H1 (cell line): ENCODE results near the gene ABHD1. TPM values are rescaled to one million over a fixed set of nuclear protein-coding genes. Genes with fewer than 3 reads are reported as not detected.

Experiments
- polyA plus RNA-seq, 7 experiments: library from polyadenylated mRNA; depleted of rRNA in 3 of 7; stranded (reverse) in 5 of 7; unstranded in 2 of 7; fragments of >200 nt in 5 of 7; fragments of 200-250 nt in 2 of 7; gene quantifications; 1 replicate in 5 of 7; 2 replicates in 1 of 7; 4 replicates in 1 of 7; pipeline versions ENCODE4 v1.2.1 to v1.2.3, GENCODE V29; 2011 to 2013; ENCODE audit warnings: missing spikeins in 2 of 7, mixed read lengths in 2 of 7
- total RNA-seq: library from RNA; stranded (reverse); fragmentation: NEBNext Ultra II Directional; extraction: Animal tissue kit (Norgen Biotek cat#: 25700); gene quantifications from 2 replicates; pipeline ENCODE4 v1.2.1, GENCODE V29; 2021

ABHD1 gene
- total and polyA plus RNA-seq, 2 of the 8 experiments (the other 6 are each of a cell fraction or from before 2014, with no cell fraction given) = 0.20 to 1.1 TPM

Other genes with a start within 250 kb of the ABHD1 start
- gene MAPRE3, start 153.2 kb upstream of the ABHD1 start, total RNA-seq = 6.6 and 7.5 TPM in 2 replicates
- 4.9 and 8.9 TPM in 2 replicates for gene MAPRE3, start 153.2 kb upstream of the ABHD1 start, polyA plus RNA-seq (2011; rRNA removed)
- 49.7 and 52.7 TPM in 2 replicates for gene TMEM214, start 90.8 kb upstream of the ABHD1 start, total RNA-seq
- 71.0 and 100 TPM in 2 replicates for gene TMEM214, start 90.8 kb upstream of the ABHD1 start, polyA plus RNA-seq (2011; rRNA removed)
- gene AGBL5, start 72.1 kb upstream of the ABHD1 start, total RNA-seq = 45.4 and 51.0 TPM in 2 replicates
- 62.0 and 82.0 TPM in 2 replicates for gene AGBL5, start 72.1 kb upstream of the ABHD1 start, polyA plus RNA-seq (2011; rRNA removed)
- 212 and 225 TPM in 2 replicates for gene OST4, start 52.2 kb upstream of the ABHD1 start, total RNA-seq
- gene OST4, start 52.2 kb upstream of the ABHD1 start, polyA plus RNA-seq (2011; rRNA removed) = 865 and 906 TPM in 2 replicates
- gene EMILIN1, start 45.2 kb upstream of the ABHD1 start, total RNA-seq = 2.9 and 3.0 TPM in 2 replicates
- gene EMILIN1, start 45.2 kb upstream of the ABHD1 start, polyA plus RNA-seq (2011; rRNA removed) = 1.9 and 3.1 TPM in 2 replicates
- gene KHK, start 37.0 kb upstream of the ABHD1 start, total RNA-seq = 17.7 and 20.5 TPM in 2 replicates
- gene KHK, start 37.0 kb upstream of the ABHD1 start, polyA plus RNA-seq (2011; rRNA removed) = 11.0 and 14.5 TPM in 2 replicates
- 3.4 and 3.5 TPM in 2 replicates for gene CGREF1, start 4.7 kb upstream of the ABHD1 start, total RNA-seq
- gene CGREF1, start 4.7 kb upstream of the ABHD1 start, polyA plus RNA-seq (2011; rRNA removed) = 2.5 and 3.7 TPM in 2 replicates
- 51.2 and 54.1 TPM in 2 replicates for gene PREB, start 10.8 kb downstream of the ABHD1 start, total RNA-seq
- gene PREB, start 10.8 kb downstream of the ABHD1 start, polyA plus RNA-seq (2011; rRNA removed) = 72.2 and 74.4 TPM in 2 replicates
- not detected in 2 replicates for gene PRR30, start 15.6 kb downstream of the ABHD1 start, total RNA-seq
- not detected in 2 replicates for gene PRR30, start 15.6 kb downstream of the ABHD1 start, polyA plus RNA-seq (2011; rRNA removed)
- not detected in 2 replicates for gene TCF23, start 25.2 kb downstream of the ABHD1 start, total RNA-seq
- gene TCF23, start 25.2 kb downstream of the ABHD1 start, polyA plus RNA-seq (2011; rRNA removed) = 0.02 TPM in 2 replicates
- gene ATRAID, start 88.2 kb downstream of the ABHD1 start, total RNA-seq = 103 and 109 TPM in 2 replicates
- gene ATRAID, start 88.2 kb downstream of the ABHD1 start, polyA plus RNA-seq (2011; rRNA removed) = 242 and 280 TPM in 2 replicates
- 118 and 123 TPM in 2 replicates for gene SLC5A6, start 88.5 kb downstream of the ABHD1 start, total RNA-seq
- 183 and 329 TPM in 2 replicates for gene SLC5A6, start 88.5 kb downstream of the ABHD1 start, polyA plus RNA-seq (2011; rRNA removed)
- 146 and 147 TPM in 2 replicates for gene CAD, start 93.6 kb downstream of the ABHD1 start, total RNA-seq
- gene CAD, start 93.6 kb downstream of the ABHD1 start, polyA plus RNA-seq (2011; rRNA removed) = 130 and 197 TPM in 2 replicates
- 15.2 and 16.1 TPM in 2 replicates for gene SLC30A3, start 139.2 kb downstream of the ABHD1 start, total RNA-seq
- gene SLC30A3, start 139.2 kb downstream of the ABHD1 start, polyA plus RNA-seq (2011; rRNA removed) = 30.7 and 48.7 TPM in 2 replicates
- gene DNAJC5G, start 151.6 kb downstream of the ABHD1 start, total RNA-seq = 1.4 TPM in 2 replicates
- 0.75 and 0.83 TPM in 2 replicates for gene DNAJC5G, start 151.6 kb downstream of the ABHD1 start, polyA plus RNA-seq (2011; rRNA removed)
- gene TRIM54, start 158.6 kb downstream of the ABHD1 start, total RNA-seq = 3.9 and 4.2 TPM in 2 replicates
- gene TRIM54, start 158.6 kb downstream of the ABHD1 start, polyA plus RNA-seq (2011; rRNA removed) = 5.8 and 6.1 TPM in 2 replicates
- not detected in 2 replicates for gene UCN, start 184.6 kb downstream of the ABHD1 start, total RNA-seq
- gene UCN, start 184.6 kb downstream of the ABHD1 start, polyA plus RNA-seq (2011; rRNA removed) = 0.35 and 0.93 TPM in 2 replicates
- 45.2 and 46.1 TPM in 2 replicates for gene MPV17, start 199.3 kb downstream of the ABHD1 start, total RNA-seq
- 148 and 181 TPM in 2 replicates for gene MPV17, start 199.3 kb downstream of the ABHD1 start, polyA plus RNA-seq (2011; rRNA removed)
- gene GTF3C2, start 232.9 kb downstream of the ABHD1 start, total RNA-seq = 118 and 129 TPM in 2 replicates
- gene GTF3C2, start 232.9 kb downstream of the ABHD1 start, polyA plus RNA-seq (2011; rRNA removed) = 121 and 127 TPM in 2 replicates
- 63.2 and 66.0 TPM in 2 replicates for gene EIF2B4, start 246.5 kb downstream of the ABHD1 start, total RNA-seq
- gene EIF2B4, start 246.5 kb downstream of the ABHD1 start, polyA plus RNA-seq (2011; rRNA removed) = 60.0 and 61.0 TPM in 2 replicates
- gene SNX17, start 246.8 kb downstream of the ABHD1 start, total RNA-seq = 54.9 and 59.1 TPM in 2 replicates
- 66.2 and 76.8 TPM in 2 replicates for gene SNX17, start 246.8 kb downstream of the ABHD1 start, polyA plus RNA-seq (2011; rRNA removed)